ENCODE results near the gene CAPN5.

Gene CAPN5

GRCh38 chr11:77121876-77122575 is 55.3 kb downstream of the CAPN5 start:
- no peak for DNase-seq

- DNase-seq = no peak
Observed at GRCh38 chr11:77122576-77123212, 55.9 kb downstream of the CAPN5 start.

GRCh38 chr11:77123591-77123990 is 56.8 kb downstream of the CAPN5 start:
- DNase-seq = no peak

GRCh38 chr11:77124041-77124440 is 57.3 kb downstream of the CAPN5 start:
- DNase-seq = no peak

GRCh38 chr11:77124488-77124887 is 57.7 kb downstream of the CAPN5 start:
- DNase-seq = no peak

GRCh38 chr11:77125191-77125590 is 58.4 kb downstream of the CAPN5 start:
- DNase-seq = no peak

GRCh38 chr11:77125695-77126094 is 58.9 kb downstream of the CAPN5 start:
- DNase-seq = no peak

- no peak for DNase-seq
Observed at GRCh38 chr11:77126156-77126775, 59.5 kb downstream of the CAPN5 start.

- DNase-seq = no peak
Observed at GRCh38 chr11:77126861-77127234, 60.1 kb downstream of the CAPN5 start.

- DNase-seq = peak; percentile 49
Observed at GRCh38 chr11:77127235-77127911, 60.6 kb downstream of the CAPN5 start.

GRCh38 chr11:77127920-77128691 is 61.3 kb downstream of the CAPN5 start, which contains the start of gene MYO7A:
Gene MYO7A (plus strand): TSS chr11:77128246. CDS start chr11:77130635, 2,389 bp downstream.
- DNase-seq = no peak

- DNase-seq = no peak
Observed at GRCh38 chr11:77129069-77129841, 62.5 kb downstream of the CAPN5 start.

- no peak for DNase-seq
Observed at GRCh38 chr11:77129842-77130756, 63.3 kb downstream of the CAPN5 start.

- DNase-seq = no peak
Observed at GRCh38 chr11:77130763-77131513, 64.2 kb downstream of the CAPN5 start.

- no peak for DNase-seq
Observed at GRCh38 chr11:77131560-77131959, 64.8 kb downstream of the CAPN5 start.

GRCh38 chr11:77135069-77135468 is 68.3 kb downstream of the CAPN5 start:
- DNase-seq = no peak

- no peak for DNase-seq
Observed at GRCh38 chr11:77136074-77136473, 69.3 kb downstream of the CAPN5 start.

- DNase-seq = no peak
Observed at GRCh38 chr11:77136784-77137420, 70.1 kb downstream of the CAPN5 start.

- DNase-seq = no peak
Observed at GRCh38 chr11:77137421-77137820, 70.7 kb downstream of the CAPN5 start.

Measured in suppressor macrophage treated with lipopolysaccharide for 4 hours (primary cell).